ENCODE data around the gene PKN3. TPM values are rescaled to one million over a fixed set of nuclear protein-coding genes. Genes with fewer than 3 reads are reported as not detected.

PKN3 gene
- total RNA-seq, 1 donor from 2014 or later: 4.4 TPM

GRCh38 chr9:128757602-128758001 lies 55.3 kb downstream of the PKN3 start:
- Mint-ChIP-seq H3K36me3 (no peaks in the 10 kb centered on the region), H3K9me3 (no peaks in the 10 kb centered on the region), H3K27ac (no peak overlapping the region), H3K4me3 (no peak overlapping the region), H3K4me1 (no peaks in the 10 kb centered on the region), H3K27me3 (ENCODE audit: insufficient read depth, low read depth) (no peaks in the 10 kb centered on the region)
- DNase-seq (ENCODE audit: low spot score): no peak
- Histone ChIP-seq H3K79me2 (ENCODE audit: low read depth) (no peaks in the 10 kb centered on the region), H2AFZ (replicated peaks) (no peak overlapping the region), H3K9me3 (ENCODE audit: low read depth) (no peaks in the 10 kb centered on the region), H3K27ac (no peak overlapping the region), H4K20me1 (ENCODE audit: low read depth) (no peaks in the 10 kb centered on the region), H3F3A (ENCODE audit: low read depth) (no peaks in the 10 kb centered on the region), H3K4me1 (no peaks in the 10 kb centered on the region), H3K36me3 (no peaks in the 10 kb centered on the region), H3K9ac (no peak overlapping the region), H3K4me3 (no peak overlapping the region), H3K4me2 (no peak overlapping the region), H3K27me3 (no peaks in the 10 kb centered on the region)
- TF ChIP-seq CTCF (IDR thresholded peaks at IDR 0.05) (no peak), EZH2 (IDR thresholded peaks at IDR 0.05) (no peak), EZH2phosphoT487 (IDR thresholded peaks at IDR 0.05) (no peak)

GRCh38 chr9:128762671-128763449 lies 60.6 kb downstream of the PKN3 start:
- no peaks in the 10 kb centered on the region for H3K9me3 ChIP-seq (ENCODE audit: low read depth)
- H3K4me3 ChIP-seq: no peak overlapping the region
- no peaks in the 10 kb centered on the region for H3K79me2 ChIP-seq (ENCODE audit: low read depth)
- H3F3A ChIP-seq (ENCODE audit: low read depth): no peaks in the 10 kb centered on the region
- H3K4me1 Mint-ChIP-seq: no peaks in the 10 kb centered on the region
- H3K27me3 Mint-ChIP-seq (ENCODE audit: insufficient read depth, low read depth): peaks cover 3% of the 10 kb centered on the region
- no peaks in the 10 kb centered on the region for H3K36me3 Mint-ChIP-seq
- no peak for DNase-seq (ENCODE audit: low spot score)
- no peak for TF ChIP-seq EZH2phosphoT487 (IDR thresholded peaks at IDR 0.05)
- no peak for TF ChIP-seq CTCF (IDR thresholded peaks at IDR 0.05)
- no peak for TF ChIP-seq EZH2 (IDR thresholded peaks at IDR 0.05)
- H3K27ac Mint-ChIP-seq: peak overlapping the region; percentile 74
- H3K9me3 Mint-ChIP-seq: no peaks in the 10 kb centered on the region
- no peak overlapping the region for H2AFZ ChIP-seq (replicated peaks)
- H3K27ac ChIP-seq: no peak overlapping the region
- H3K4me3 Mint-ChIP-seq: peak overlapping the region; percentile 64
- no peaks in the 10 kb centered on the region for H3K27me3 ChIP-seq
- H3K4me2 ChIP-seq: no peak overlapping the region
- H3K4me1 ChIP-seq: no peaks in the 10 kb centered on the region
- H3K36me3 ChIP-seq: no peaks in the 10 kb centered on the region
- H3K9ac ChIP-seq: no peak overlapping the region
- H4K20me1 ChIP-seq (ENCODE audit: low read depth): no peaks in the 10 kb centered on the region

GRCh38 chr9:128764361-128764760 lies 62.1 kb downstream of the PKN3 start:
- H3K9ac ChIP-seq: peak overlapping the region; percentile 20
- no peaks in the 10 kb centered on the region for H3K27me3 ChIP-seq
- TF ChIP-seq EZH2phosphoT487 (IDR thresholded peaks at IDR 0.05) (no peak), EZH2 (IDR thresholded peaks at IDR 0.05) (no peak)
- no peaks in the 10 kb centered on the region for H3K4me1 ChIP-seq
- no peak overlapping the region for H3K4me3 ChIP-seq
- H3K79me2 ChIP-seq (ENCODE audit: low read depth): peaks cover 4% of the 10 kb centered on the region
- no peak overlapping the region for H3K4me2 ChIP-seq
- H3F3A ChIP-seq (ENCODE audit: low read depth): no peaks in the 10 kb centered on the region
- peaks cover 3% of the 10 kb centered on the region for H3K27me3 Mint-ChIP-seq (ENCODE audit: insufficient read depth, low read depth)
- no peaks in the 10 kb centered on the region for H3K9me3 Mint-ChIP-seq
- no peak overlapping the region for H3K27ac Mint-ChIP-seq
- H3K9me3 ChIP-seq (ENCODE audit: low read depth): no peaks in the 10 kb centered on the region
- DNase-seq (ENCODE audit: low spot score): no peak
- H3K36me3 Mint-ChIP-seq: no peaks in the 10 kb centered on the region
- H3K4me1 Mint-ChIP-seq: peaks cover 2% of the 10 kb centered on the region
- no peak overlapping the region for H3K4me3 Mint-ChIP-seq
- H3K27ac ChIP-seq: no peak overlapping the region
- no peak overlapping the region for H2AFZ ChIP-seq (replicated peaks)
- no peaks in the 10 kb centered on the region for H3K36me3 ChIP-seq
- H4K20me1 ChIP-seq (ENCODE audit: low read depth): no peaks in the 10 kb centered on the region

DNA sequence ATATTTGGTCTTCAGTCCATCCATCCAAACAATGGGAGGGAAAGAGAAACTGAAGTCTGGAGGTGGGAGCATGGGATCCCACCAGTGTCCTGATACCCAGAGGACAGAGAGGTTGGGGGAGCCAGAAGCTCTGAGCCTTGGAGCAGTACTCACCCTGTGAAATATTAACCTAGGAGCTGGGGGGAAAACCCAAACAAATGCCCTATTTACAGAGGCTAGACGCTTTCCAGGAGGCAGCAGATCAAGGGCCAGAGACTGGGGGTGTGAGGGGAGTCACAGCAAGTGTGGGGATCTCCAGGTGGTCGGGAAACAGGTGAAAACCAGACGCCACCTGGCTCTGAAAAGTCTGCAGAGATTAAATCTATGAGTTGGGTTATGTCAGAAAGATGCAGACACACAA lies 63.2 kb downstream of the PKN3 start:
- H3K36me3 Mint-ChIP-seq: no peaks in the 10 kb centered on the region
- H3K27ac Mint-ChIP-seq: no peak overlapping the region

More for the DNA sequence above, 63.2 kb downstream of the PKN3 start:
- H3K9me3 Mint-ChIP-seq: no peaks in the 10 kb centered on the region
- H3F3A ChIP-seq (ENCODE audit: low read depth): no peaks in the 10 kb centered on the region
- H3K4me2 ChIP-seq: no peak overlapping the region
- no peak overlapping the region for H3K4me3 ChIP-seq
- no peak overlapping the region for H2AFZ ChIP-seq (replicated peaks)
- peaks cover 15% of the 10 kb centered on the region for H3K79me2 ChIP-seq (ENCODE audit: low read depth)
- H3K27me3 Mint-ChIP-seq (ENCODE audit: insufficient read depth, low read depth): peaks cover 3% of the 10 kb centered on the region
- H3K9ac ChIP-seq: no peak overlapping the region
- no peak for DNase-seq (ENCODE audit: low spot score)
- H3K4me1 Mint-ChIP-seq: peaks cover 9% of the 10 kb centered on the region
- H3K27ac ChIP-seq: no peak overlapping the region
- peaks cover under 1% of the 10 kb centered on the region for H4K20me1 ChIP-seq (ENCODE audit: low read depth)
- TF ChIP-seq EZH2 (IDR thresholded peaks at IDR 0.05) (no peak), CTCF (IDR thresholded peaks at IDR 0.05) (no peak), EZH2phosphoT487 (IDR thresholded peaks at IDR 0.05) (no peak)
- H3K4me1 ChIP-seq: no peaks in the 10 kb centered on the region
- H3K9me3 ChIP-seq (ENCODE audit: low read depth): no peaks in the 10 kb centered on the region
- no peaks in the 10 kb centered on the region for H3K36me3 ChIP-seq
- H3K27me3 ChIP-seq: no peaks in the 10 kb centered on the region
- H3K4me3 Mint-ChIP-seq: no peak overlapping the region

All from neural progenitor cell (in vitro differentiated cells).